Inferior parietal cortex (tissue), 1 donor: Measurements from ENCODE around the gene MYO16.
"Not testable (repeated sequence)": the region's sequence is repeated elsewhere in the genome, so short reads cannot be mapped to it uniquely, and the experiment has no call there.

ENCODE experiments used
- DNase-seq: peaks from one replicate; pipeline ENCODE4 v3.0.0-alpha.2; 2016; ENCODE audit errors: extremely low spot score

Gene MYO16

GRCh38 chr13:109192306-109192705, 562.9 kb downstream of the MYO16 start:
- DNase-seq, result no peak

- DNase-seq, result no peak
Observed at GRCh38 chr13:109196948-109197347, 567.5 kb downstream of the MYO16 start.

GRCh38 chr13:109198585-109198984, 569.2 kb downstream of the MYO16 start:
- no peak for DNase-seq

GRCh38 chr13:109199280-109199679, 569.9 kb downstream of the MYO16 start:
- DNase-seq, result no peak

- DNase-seq, result no peak
Observed at GRCh38 chr13:109200556-109200955, 571.1 kb downstream of the MYO16 start.

GRCh38 chr13:109203587-109203986, 574.2 kb downstream of the MYO16 start:
- no peak for DNase-seq

GRCh38 chr13:109204252-109204651, 574.8 kb downstream of the MYO16 start:
- no peak for DNase-seq

GRCh38 chr13:109204657-109205056, 575.2 kb downstream of the MYO16 start:
- DNase-seq, result no peak

GRCh38 chr13:109205315-109205714, 575.9 kb downstream of the MYO16 start:
- no peak for DNase-seq

- DNase-seq, result no peak
Observed at GRCh38 chr13:109206616-109207015, 577.2 kb downstream of the MYO16 start.

- no peak for DNase-seq
Observed at GRCh38 chr13:109207622-109208021, 578.2 kb downstream of the MYO16 start.

GRCh38 chr13:109208522-109208921, 579.1 kb downstream of the MYO16 start:
- no peak for DNase-seq

- no peak for DNase-seq
Observed at GRCh38 chr13:109209526-109209925, 580.1 kb downstream of the MYO16 start.

- DNase-seq, result no peak
Observed at GRCh38 chr13:109211616-109212015, 582.2 kb downstream of the MYO16 start.

GRCh38 chr13:109212650-109213049, 583.2 kb downstream of the MYO16 start:
- DNase-seq, result no peak

- DNase-seq, result no peak
Observed at GRCh38 chr13:109213714-109214113, 584.3 kb downstream of the MYO16 start.

GRCh38 chr13:109214393-109214792, 585.0 kb downstream of the MYO16 start:
- no peak for DNase-seq

GRCh38 chr13:109215377-109215776, 586.0 kb downstream of the MYO16 start:
- no peak for DNase-seq

- not testable (repeated sequence) for DNase-seq
Observed at GRCh38 chr13:109217510-109217909, 588.1 kb downstream of the MYO16 start.

GRCh38 chr13:109220631-109221030, 591.2 kb downstream of the MYO16 start:
- no peak for DNase-seq

GRCh38 chr13:109224033-109224432, 594.6 kb downstream of the MYO16 start:
- no peak for DNase-seq

GRCh38 chr13:109226631-109227030, 597.2 kb downstream of the MYO16 start:
- DNase-seq, result no peak

GRCh38 chr13:109227344-109227940, 598.0 kb downstream of the MYO16 start:
- DNase-seq, result no peak

- DNase-seq, result no peak
Observed at GRCh38 chr13:109228211-109228610, 598.8 kb downstream of the MYO16 start.
